Measurements from ENCODE around the gene TRABD2B.

TRABD2B gene

DNA sequence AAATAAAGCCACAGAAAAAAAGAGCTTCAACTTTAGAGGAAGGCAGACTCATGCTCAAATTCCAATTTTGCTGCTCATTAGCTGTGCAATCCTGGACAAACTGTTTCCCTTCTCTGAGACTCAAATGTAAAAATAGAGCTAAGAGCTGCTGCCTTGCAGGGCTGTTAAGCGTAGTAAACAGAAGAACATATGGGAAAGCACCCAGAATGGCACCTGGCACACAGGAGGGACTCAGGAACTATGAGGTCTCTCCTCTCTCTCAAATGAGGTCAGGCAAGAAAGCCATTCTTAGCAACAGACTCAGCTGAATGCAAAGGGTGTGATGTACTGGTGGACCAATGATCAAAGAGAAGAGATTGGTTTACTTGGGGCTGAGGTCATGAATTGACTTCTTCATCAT is 61.3 kb downstream of the TRABD2B start:
- no peak for DNase-seq (ENCODE audit: low spot score)

DNA sequence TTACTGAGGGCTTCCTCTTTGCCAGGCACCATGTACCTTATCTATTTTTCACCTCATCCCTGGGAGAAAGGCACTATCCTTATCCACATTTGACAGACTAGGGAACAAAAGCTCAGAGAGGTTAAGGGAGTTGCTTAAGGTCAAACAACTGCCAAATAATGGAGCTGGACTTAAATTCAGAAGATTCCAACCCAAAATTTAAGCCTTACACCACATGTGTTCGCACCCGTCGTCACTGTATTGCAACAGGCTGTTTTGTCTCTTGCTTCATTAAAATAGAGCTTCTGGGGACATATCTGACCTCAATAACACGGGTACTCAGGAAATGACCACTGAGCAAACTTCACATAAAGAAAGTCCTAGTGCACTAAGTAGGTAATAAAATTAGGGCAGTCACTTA is 62.0 kb downstream of the TRABD2B start:
- DNase-seq (ENCODE audit: low spot score) = no peak

DNA sequence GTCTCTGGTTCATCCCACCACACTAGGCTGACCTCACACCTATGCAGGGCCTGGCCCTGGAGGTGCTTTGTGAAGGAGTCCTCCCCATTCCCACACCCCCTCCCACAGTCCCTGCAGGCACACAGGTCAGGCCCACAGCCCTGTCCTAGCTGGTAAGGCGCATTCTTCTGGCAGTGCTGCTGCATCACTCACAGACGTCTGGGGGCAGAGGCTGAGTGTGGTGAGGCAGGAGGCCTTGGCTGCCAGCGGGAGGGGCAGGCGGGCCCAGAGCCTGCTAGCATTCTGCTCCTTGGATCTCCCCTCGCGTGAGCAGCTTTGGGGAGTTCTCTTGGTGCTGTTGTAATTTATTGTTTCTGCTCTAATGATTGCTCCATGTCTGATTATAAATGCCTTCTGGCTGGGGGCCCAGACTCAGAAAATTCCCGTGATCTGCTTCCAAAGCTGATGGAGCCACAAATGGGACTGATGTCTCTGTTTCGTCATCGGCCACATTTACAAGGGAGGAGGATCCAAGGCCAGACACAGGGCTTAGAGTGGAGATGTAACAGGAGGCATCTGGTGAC is 62.9 kb downstream of the TRABD2B start:
- no peak for DNase-seq (ENCODE audit: low spot score)

DNA sequence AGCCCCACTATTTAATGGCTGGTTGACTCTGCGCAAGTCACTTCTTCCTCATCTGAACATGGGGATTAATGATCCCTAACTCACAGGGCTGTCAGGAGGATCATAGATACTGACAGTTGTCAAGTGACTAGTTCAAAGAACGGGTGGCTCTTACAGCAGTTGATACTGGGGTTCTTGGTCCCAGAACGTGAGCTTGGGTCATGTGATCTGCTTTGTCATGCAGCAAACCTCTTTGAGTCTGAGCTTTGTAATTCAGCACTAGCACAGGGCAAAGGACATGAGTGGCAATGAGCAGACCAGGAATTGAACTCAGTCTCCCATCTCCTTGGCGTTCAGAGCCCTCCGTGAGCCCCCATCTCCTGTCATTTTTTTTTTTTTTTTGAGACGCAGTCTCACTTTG is 64.4 kb downstream of the TRABD2B start:
- DNase-seq (ENCODE audit: low spot score) = no peak

DNA sequence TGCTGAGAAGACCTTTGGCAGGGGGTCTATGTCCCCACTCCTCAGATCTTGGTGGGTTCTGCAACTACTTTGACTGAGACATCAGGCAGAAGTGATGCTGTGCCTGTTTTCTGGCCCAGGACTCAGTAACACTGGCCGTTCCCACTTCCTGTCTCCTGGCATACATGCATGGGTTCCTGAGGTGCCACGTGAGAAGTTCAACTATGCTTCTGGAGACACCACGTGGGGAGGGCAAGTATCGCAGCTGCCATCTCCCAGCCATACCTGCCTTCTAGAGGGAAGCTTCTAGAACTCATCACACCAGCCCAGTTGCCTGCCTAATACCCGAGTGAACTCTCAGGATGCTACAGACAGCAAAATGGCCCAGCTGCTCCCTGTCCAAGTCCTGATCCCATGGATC is 65.8 kb downstream of the TRABD2B start:
- DNase-seq (ENCODE audit: low spot score) = no peak

DNA sequence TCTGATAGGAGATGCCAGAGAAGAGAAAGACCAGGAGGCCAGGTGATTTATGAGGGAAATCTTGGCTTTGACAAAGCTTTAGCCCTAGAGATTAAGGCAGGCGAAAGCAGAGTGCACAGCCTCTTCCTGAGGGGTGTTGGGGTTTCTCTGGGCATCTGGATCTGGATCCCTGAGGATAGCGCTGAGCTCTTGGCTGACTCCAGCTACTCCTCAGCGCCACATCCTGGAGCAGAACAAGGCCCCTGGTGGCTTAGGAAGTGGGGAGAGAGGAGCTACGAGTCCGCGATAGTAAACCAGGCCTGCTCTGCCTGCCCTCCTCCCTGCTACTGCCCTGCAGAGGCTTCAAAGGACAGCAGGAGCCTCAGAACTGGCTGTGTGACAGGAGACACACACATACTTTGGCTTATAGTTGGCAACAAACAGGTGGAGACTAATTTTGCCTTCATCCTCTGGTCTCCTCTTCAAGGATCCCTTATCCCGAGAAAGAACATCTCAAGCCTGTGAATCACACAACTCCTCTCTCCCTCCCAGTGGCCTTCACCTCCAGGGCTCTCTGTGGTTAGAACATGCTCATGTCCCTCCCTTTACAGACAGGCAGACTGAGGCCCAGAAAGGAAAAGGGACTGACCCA is 66.9 kb downstream of the TRABD2B start:
- DNase-seq (ENCODE audit: low spot score) = no peak

DNA sequence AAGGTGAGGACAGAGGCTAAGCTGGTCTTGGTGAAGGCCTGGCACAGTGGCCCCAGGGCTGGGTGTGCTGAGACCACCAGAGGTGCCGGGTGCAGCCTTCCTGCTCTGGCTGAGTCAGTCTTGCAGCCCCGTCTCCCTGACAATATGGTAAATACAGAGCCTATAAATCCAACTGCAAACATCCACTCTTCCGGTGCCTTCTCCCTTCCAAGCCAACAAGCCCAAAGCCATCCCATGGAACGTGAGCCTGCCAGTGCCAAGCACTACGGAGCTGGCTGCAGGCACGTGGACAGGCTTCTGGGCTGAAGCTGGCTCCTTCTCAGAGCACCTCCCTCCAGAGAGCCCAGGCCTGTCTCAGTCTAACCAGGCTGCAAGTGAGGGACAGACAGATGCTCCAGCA is 70.0 kb downstream of the TRABD2B start:
- no peak for DNase-seq (ENCODE audit: low spot score)

DNA sequence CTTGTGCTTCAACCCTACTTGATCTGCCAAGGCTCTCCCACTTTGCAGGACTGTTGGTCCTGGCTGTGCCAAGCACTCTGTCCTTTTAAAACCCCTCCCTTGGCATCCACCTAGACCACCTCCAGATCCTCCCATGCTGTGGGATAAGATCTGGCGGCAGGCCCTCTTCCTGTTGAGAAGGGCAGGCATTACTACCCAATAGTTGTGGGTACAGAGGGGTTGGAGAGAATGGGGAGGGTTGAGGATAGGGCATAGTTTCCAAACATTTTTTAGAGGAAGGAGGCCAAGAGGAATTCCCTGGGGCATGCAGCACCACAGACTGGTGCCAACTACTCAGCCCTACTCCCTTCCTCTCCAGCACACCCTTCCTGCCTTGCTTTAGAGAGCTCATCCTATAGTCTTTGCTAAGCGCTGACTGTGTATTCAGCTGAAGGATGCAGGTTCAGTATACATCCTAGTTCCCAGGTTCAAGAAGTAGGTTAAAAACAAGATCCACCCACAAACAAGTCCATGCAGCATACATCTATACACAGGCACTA is 70.7 kb downstream of the TRABD2B start:
- no peak for DNase-seq (ENCODE audit: low spot score)

DNA sequence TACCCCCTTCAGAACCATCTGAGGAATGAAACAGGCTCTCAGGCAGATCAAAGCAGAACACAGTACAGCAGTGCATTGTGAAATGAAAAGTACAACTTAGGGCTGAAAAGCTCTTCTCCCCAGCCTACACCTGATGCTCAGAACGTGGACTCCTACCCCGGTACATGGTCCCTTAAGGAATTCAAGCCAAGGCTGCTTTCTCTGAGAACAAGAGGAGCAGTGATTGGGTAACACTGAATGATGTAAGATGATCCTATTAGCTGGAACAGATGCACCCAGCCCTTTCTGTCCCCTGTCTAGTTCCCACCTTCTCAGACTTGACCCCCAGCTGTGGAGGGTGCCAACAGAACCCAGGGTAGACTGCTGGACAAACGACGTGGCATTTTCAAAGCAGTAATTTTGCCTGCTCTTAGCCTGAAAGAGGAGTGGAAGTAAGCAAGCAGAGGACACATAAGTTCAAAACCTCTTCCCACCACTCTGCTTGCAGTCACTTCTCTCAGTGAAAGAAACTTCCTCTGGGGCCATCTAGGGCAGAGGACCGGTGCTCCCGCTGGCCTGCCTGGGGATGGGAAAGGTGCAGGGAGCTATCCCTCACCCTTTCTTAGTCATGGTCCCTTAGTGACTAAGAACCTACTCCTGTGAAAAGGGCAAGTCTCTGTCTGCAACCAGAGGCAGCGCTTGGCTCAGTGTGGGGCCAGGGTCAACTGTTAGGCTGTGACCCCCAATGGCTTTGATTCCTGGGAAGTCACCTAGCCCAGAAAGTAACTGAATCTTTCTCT is 72.7 kb downstream of the TRABD2B start:
- DNase-seq (ENCODE audit: low spot score) = no peak

DNA sequence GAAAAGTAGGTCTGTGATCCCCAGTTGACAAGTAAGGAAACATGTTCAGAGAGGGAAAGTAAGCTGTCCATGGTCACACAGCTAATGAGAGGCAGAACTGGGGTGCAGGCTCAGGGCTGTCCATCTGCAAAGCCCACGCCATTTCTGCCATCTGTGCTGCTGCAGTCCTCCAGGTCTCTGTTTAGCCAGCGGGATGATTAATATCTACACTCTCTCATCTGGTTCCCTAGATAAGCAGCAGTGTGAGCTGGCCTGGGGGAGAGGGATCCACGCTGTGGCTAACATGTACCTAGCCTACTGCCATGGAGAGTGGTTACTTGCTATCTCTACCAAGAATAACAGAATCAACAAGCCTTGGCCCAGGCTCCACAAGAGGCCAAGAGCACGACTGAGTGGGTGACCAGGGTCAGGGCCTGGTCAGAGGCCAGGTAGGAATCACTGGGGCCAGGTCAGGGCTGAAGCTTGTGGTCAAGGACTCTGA is 75.2 kb downstream of the TRABD2B start:
- DNase-seq (ENCODE audit: low spot score) = no peak

DNA sequence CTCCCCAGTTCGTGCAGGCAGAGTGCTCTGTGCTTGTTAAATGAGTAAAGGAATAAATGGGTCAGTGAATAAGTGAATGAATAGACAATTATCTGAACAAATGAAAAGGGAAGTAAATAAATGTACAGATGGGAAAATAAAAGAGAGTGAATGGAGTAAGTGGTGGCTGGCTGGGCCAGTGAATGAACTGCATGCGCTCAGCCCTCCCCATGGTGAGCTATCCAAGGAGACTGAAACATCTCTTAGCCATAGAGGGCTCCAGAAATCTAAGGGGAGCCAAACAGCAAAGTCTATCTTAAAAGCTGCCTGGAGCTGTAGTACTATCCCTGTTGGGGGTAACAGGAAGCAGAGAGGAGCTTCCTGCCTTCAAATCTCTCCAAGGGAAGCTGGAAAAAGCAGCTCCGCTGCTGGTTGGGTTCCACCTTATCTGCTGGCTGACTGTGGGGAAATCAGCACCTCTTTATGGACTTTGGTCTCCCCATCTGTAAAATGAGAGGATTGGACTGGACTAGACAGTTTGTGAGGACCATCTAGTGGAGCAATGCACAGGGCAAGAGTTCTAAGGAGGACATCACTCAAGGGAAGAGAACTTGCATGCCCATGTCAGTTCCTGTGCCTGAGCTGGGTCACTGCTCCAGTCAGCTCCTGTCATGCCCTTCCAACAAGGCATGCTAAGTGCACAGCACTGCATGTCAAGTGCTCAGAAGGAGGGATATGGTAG is 77.9 kb downstream of the TRABD2B start:
- no peak for DNase-seq (ENCODE audit: low spot score)

DNA sequence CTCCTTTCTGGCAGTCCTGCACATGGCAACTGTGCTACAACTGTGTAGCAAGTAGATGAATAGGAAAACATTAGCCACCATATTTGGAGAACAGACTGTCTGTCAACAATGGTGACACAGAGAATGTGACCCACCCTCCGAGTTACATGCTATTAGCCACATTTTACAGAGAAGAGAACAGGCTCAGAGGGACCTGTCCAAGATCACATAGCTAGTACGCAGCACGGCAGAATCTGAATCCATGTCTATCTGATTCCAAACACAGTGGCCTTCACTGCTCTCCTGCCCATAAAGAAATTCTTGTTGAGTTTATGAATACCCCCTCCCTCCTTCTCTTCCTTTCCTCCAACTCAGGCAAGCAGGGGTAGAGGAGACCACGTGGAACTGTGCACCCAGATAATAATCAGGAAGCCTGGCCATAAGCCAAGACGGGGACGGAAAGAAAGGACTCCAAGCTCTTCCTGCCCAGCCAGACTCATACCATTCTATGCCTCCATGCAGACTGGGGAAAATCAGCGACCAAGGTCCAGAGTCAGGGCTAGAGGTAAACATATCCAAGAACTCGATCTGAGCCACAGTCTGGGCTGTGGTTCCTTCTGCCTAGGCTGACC is 78.8 kb downstream of the TRABD2B start:
- no peak for DNase-seq (ENCODE audit: low spot score)

DNA sequence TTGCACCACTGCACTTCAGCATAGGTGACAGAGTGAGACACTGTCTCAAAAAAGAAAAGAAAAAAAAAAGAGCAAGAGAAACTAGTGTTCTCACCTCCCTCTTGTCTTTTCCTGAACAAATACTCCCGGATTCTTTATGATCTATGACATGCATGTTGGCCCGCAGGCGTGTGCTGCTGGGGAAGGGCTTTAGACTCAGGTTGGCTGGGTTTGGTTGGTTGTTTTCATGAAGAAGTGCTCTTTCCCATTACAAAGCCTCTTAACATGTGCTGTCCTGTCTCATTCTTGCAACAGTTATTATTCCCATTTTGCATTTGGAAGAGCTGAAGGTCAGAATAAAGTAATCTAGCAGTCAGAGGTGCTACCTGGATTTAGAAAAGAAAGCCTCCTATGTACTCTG is 79.5 kb downstream of the TRABD2B start:
- no peak for DNase-seq (ENCODE audit: low spot score)

DNA sequence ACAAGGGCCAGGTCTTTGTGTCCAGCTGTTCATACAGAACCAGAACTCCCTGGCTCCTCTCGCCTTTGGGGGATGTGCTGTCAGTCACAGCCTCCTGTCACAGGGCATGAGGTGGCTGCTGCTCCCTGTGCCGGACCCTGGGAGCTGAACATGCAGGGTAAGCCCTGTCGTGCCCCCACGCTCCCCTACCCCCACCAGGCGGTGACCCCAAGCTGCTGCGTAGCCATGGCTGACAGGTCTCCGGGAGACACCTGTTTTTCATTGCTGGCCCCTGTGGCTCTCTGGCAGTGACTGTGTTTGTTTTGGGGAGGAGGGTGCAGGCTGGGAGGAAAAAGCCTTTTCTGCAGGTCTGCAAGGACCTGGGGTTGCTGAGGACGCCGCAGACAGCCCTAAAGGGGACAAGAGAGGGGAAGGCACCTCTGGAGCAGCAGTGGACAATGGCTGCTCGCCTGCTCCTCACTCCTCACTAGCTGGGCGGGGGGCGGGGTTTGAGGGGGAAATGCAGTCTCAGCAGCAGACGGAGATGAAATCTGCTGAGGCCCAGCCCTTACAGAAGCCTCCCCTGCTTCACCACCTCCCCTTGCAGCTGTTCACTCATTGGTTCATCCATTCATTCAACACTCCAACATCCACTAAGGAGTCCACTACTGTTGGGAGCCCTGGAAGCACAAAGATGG is 81.4 kb downstream of the TRABD2B start:
- no peak for DNase-seq (ENCODE audit: low spot score)

DNA sequence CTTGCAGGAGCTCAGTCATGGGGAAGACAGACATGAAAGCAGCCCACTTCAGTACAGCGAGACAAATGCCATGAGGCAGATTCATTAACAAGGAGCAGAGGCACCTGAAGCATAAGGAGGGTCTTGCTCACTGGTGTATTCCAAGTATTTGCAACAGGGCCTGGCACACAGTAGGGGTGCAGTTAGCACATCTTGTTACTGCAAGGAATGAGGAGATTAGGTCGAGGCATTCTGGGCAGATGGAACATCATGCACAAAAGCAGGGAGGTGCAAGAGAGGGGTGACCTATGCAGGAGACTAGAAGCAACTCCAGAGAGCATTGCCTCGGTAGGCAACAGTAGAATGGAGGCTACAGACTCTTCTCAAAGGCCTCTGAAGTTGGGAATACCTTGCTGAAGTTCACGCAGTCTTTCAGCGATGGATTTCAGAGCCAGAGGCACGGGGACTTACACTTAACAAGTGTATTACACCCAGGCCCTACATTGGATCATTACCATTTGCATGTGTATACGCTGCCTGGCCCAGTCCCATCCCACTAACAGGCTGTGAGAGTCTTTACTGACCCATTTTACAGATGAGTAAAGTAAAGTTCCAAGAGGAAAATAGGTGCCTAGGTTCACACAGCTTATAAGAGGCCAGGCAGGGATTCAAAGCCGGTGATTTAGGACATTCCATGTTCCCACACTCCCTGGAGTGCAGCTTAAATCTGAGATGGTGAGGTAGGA is 82.1 kb downstream of the TRABD2B start:
- no peak for DNase-seq (ENCODE audit: low spot score)

DNA sequence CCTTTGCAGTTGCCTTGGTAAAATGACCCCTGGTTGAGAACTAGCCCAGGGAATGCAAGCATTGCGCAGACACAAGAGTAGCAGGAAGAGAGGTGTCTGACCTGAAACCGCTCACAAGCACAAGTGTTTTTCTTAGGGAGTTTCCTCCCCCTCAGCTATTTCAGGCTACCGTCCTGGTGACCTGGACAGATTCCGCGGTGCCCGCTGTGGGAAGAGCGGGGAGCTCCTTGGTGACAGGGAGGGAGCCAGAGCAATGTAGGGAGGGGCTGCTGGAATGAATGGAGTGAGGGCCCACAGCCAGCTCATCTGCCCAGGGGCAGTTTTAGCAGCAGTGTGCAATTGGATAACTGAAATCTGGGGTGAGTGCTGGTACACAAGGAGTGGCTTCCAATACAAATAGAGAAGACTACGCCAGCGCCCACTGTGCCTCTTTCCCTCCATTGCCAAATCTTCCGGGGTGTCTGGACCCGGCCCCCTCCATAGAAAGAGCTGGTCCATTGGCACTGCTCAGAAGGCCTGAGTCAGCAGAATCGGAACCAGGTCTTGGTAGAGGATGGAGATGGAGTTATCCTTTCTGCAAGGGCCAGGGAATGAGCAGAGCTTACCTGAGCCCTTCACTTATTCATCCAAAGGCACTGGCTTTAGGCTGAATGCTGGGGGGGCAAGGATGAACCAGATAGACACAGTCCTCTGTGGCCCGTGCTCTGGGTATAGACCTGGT is 82.8 kb downstream of the TRABD2B start:
- DNase-seq (ENCODE audit: low spot score) = no peak

DNA sequence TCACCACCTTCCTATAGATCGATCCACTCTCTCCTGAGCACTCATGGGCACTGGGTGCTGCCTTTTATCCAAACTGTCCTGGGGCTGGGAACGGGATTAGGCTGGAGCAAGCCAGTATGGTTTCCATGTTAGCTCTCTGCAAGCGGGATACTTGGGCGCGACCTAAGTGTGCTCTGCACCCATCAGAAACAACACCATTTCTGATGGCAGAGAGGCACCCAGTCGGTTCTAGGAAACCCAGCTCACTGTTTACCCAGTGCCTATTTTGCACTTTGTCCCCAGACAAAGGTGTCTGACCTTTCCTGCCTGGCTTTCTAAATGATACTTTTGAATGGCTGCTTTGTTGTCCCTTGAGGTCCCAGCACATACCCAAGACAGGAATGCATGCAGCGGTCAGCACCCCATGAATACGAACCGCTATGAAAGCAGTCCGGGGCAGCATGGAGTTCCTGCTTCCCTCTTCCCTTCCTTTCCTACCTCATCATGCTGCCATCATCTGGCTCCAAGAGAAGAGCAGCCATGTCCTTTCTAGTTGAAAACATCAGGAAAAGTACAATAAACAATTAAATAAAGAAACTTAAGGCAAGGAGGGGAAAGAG is 83.9 kb downstream of the TRABD2B start:
- no peak for DNase-seq (ENCODE audit: low spot score)

DNA sequence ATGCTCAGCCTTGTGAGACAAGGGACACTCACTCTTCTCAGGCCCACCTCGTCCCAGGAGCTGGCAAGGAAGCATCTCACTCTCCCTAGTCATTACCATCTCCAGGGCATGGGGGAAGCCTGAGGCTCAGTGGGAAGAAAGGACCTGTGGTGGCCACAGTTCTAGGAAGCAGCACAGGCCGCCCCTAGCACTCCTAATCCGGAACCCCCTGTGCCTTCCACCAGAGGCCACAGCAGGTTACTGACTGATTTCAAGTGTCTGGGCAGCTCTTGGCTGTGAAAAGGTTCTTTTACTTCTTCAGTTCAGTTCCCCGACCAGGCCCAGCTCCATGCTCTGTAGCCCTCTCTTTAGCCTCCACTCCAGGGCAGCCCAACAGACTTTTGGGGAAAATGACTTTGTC is 84.4 kb downstream of the TRABD2B start:
- no peak for DNase-seq (ENCODE audit: low spot score)

DNA sequence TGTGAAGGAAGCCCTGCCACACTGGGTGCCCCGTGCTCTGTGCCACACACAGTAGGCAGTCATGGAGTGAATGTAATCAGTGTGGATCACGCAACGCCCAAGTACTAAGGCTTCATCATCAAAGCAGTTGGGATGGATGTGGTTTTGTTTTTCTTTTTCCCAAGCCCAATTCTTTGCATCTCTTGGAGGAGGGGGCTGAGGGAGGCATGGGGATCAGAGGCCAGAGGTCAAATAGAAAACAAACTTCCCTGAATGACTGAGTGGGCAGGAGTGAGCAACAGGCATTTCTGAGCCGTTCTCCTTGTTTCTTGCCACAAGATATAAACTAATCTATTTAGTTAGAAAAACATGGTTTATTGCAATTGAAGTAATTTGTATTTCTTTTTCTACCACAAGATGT is 85.3 kb downstream of the TRABD2B start:
- no peak for DNase-seq (ENCODE audit: low spot score)

DNA sequence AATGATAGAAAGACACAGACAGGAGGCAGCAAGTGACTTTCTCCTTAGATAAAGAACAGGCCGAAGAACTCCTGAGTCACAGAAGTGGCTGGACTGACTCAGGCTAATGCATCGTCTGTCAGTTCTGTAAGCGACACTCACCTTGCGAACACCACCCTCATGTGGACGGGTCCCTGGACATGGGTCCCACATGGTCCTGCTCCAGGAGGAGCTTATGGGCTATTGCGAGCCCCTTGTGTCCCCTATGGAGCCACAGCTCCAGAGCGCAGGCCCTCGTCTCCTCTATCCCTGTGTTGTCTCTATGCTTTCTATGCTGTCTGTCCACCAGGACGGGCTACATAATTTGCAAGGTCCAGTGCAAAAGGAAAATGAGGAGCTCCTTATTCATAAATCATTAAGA is 85.8 kb downstream of the TRABD2B start:
- DNase-seq (ENCODE audit: low spot score) = no peak

All from pons (tissue), 1 donor.